ENCODE measurements around the gene NFATC1.

The NFATC1 gene

DNA sequence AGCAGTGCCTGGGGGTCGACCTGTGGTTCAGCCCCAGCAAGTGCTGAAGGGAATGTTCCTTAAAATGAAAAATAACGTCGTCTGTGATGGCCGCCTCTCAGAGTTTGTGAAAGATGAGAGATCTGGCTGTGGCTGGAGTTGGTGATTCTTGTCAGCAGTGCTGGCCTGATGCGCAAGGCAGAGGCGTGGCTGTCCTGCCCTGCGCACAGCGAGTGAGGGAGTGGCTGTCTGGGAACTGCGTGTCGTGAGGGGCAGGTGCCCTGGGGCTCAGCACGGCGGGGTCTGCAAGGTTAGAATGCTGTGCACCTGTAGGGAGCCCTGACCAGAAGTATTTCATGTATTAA is 8.8 kb downstream of the NFATC1 start:
- peaks cover 32 to 37% of the 10 kb centered on the region in 2 experiments for H3K4me1 ChIP-seq (ENCODE audit: control insufficient read depth in 1 of 2, insufficient read depth in 1 of 2, low read depth in 1 of 2, low read length in 1 of 2)
- H3K36me3 ChIP-seq, result no peaks in the 10 kb centered on the region
- H3K27me3 ChIP-seq, result peaks cover 51% of the 10 kb centered on the region
- TF ChIP-seq CTCF (IDR thresholded peaks at IDR 0.05), result no peak
- H3K27ac ChIP-seq, result no peak overlapping the region
- H3K9me3 ChIP-seq, result no peaks in the 10 kb centered on the region
- no peak overlapping the region for H3K4me3 ChIP-seq (ENCODE audit: low read depth in 1 of 2, low read length in 1 of 2)

DNA sequence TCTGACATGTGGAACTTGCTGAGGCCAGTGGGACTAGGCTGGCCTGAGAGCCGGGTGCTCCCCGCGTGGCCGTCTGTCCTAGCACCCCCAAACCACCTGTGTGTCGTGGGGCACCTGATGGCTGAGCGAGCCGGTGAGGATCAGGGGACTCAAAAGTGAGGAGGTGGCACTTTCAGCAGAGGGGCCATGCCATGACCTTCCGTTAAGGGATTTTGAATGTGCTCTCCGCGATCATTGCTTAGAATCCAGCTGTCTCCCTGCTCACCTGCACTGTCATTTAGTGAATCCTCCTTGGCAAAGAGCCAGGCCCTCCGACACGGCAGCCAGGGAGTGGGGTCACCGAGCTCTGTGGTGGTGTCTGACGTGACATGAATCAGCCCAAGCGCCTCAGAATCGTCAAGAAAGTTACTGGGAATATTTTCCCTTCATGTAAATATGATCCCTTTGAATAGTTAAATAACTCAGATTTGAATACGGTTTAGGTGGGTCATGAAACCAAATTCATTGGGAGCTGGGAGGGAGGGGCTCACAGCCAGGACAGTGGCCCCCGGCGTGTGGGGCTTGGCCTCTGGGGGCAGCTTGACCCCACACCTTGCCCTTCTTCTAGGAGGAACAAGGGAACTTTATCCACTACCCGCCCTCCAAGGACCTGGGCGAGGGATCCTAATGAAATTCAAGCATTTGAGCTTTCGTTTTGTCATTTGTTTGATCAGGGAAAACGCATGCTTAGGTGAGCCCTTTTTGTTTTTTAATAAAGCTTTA is 9.5 kb downstream of the NFATC1 start:
- Histone ChIP-seq H3K27me3 (peaks cover 45% of the 10 kb centered on the region), H3K27ac (peak overlapping the region; percentile 82), H3K9me3 (no peaks in the 10 kb centered on the region), H3K4me1 (ENCODE audit: control insufficient read depth in 1 of 2, insufficient read depth in 1 of 2, low read depth in 1 of 2, low read length in 1 of 2) (peaks cover 32 to 34% of the 10 kb centered on the region in 2 experiments), H3K4me3 (ENCODE audit: low read depth in 1 of 2, low read length in 1 of 2) (peak overlapping the region; percentile 58 to 59), H3K36me3 (no peaks in the 10 kb centered on the region)
- TF ChIP-seq CTCF (IDR thresholded peaks at IDR 0.05), result no peak

GRCh38 chr18:79405781-79406575 is 10.2 kb downstream of the NFATC1 start:
- peaks cover 7% of the 10 kb centered on the region for H3K36me3 ChIP-seq
- H3K27me3 ChIP-seq, result peaks cover 38% of the 10 kb centered on the region
- peak overlapping the region; percentile 82 for H3K27ac ChIP-seq
- peak overlapping the region; percentile 58 to 59 for H3K4me3 ChIP-seq (ENCODE audit: low read depth in 1 of 2, low read length in 1 of 2)
- TF ChIP-seq CTCF (IDR thresholded peaks at IDR 0.05), result no peak
- H3K9me3 ChIP-seq, result no peaks in the 10 kb centered on the region
- H3K4me1 ChIP-seq (ENCODE audit: control insufficient read depth in 1 of 2, insufficient read depth in 1 of 2, low read depth in 1 of 2, low read length in 1 of 2), result peaks cover 32% of the 10 kb centered on the region in 2 experiments

DNA sequence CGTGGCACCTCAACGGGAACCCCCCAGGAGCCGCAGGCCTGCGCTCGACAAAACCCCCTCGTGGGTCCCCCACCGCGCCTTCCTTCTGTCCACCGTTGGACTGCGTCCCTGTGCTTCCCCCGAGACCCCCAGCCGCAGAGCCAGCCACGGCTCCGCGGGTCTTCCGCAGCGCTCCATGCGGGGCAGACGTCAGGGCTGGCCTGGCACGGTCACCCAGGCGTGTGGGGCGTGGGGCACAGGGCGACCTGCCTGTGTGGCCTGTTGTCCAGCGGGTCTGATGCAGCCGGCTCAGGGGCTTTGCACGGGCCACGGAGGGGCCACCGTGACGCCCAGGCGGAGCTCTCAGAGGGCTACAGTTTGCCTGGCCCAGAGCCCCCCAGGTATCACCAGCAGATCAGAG is 11.0 kb downstream of the NFATC1 start:
- Histone ChIP-seq H3K4me3 (ENCODE audit: low read depth in 1 of 2, low read length in 1 of 2) (peak overlapping the region in 1 of 2 experiments; percentile 59), H3K9me3 (no peaks in the 10 kb centered on the region), H3K36me3 (peaks cover 11% of the 10 kb centered on the region), H3K27me3 (peaks cover 31% of the 10 kb centered on the region), H3K27ac (peak overlapping the region; percentile 82), H3K4me1 (ENCODE audit: control insufficient read depth in 1 of 2, insufficient read depth in 1 of 2, low read depth in 1 of 2, low read length in 1 of 2) (peaks cover 27 to 32% of the 10 kb centered on the region in 2 experiments)
- no peak for TF ChIP-seq CTCF (IDR thresholded peaks at IDR 0.05)

GRCh38 chr18:79409313-79409712 is 13.6 kb downstream of the NFATC1 start:
- Histone ChIP-seq H3K27ac (no peak overlapping the region), H3K4me1 (ENCODE audit: control insufficient read depth in 1 of 2, insufficient read depth in 1 of 2, low read depth in 1 of 2, low read length in 1 of 2) (peaks cover 16 to 17% of the 10 kb centered on the region in 2 experiments), H3K36me3 (peaks cover 25% of the 10 kb centered on the region), H3K9me3 (no peaks in the 10 kb centered on the region), H3K4me3 (ENCODE audit: low read depth in 1 of 2, low read length in 1 of 2) (no peak overlapping the region), H3K27me3 (peaks cover 5% of the 10 kb centered on the region)
- TF ChIP-seq CTCF (IDR thresholded peaks at IDR 0.05), result no peak
